IMR-90 (cell line): ENCODE results near the gene SH3BP5. TPM values are rescaled to one million over a fixed set of nuclear protein-coding genes. Genes with fewer than 3 reads are reported as not detected.

Source experiments
- ATAC-seq: fragments of 200-7000 bp; cut with Tn5 transposase; 2 replicates; pipeline ENCODE4 v1.9.1; 2020; ENCODE audit warnings: low read depth, mild to moderate bottlenecking, moderate library complexity
- BruUV-seq: library from RNA; stranded (reverse); fragments of 400-500 nt; replicated peaks from 2 replicates; lab custom pipeline; 2021; lab: Mats Ljungman, UMichigan
- CTCF ChIA-PET: fragments of 300-600 bp; formaldehyde crosslinking; extraction: SDS; loops from one replicate; lab custom pipeline; 2021; ENCODE audit warnings: antibody characterized with exemption; lab: Yijun Ruan, JAX
- POLR2A ChIA-PET: fragments of 300-600 bp; sonication (Branson Sonifier 250); formaldehyde crosslinking; loops from one replicate; lab custom pipeline; 2022; ENCODE audit warnings: antibody characterized with exemption; ENCODE audit not compliant: unreplicated experiment; lab: Charles Lee
- DNase-seq: peaks from one replicate; pipeline ENCODE4 v3.0.0; 2013
- H2AFZ ChIP-seq: replicated peaks from 2 replicates; pipeline ENCODE3; 2013; ENCODE audit warnings: low read length, mild to moderate bottlenecking; ENCODE audit not compliant: poor library complexity
- H2AK5ac ChIP-seq: 2 replicates; pipeline ENCODE4 v1.6.1; 2013; ENCODE audit warnings: low read depth, low read length, inconsistent platforms
- H2AK9ac ChIP-seq: replicated peaks from 2 replicates; pipeline ENCODE3; 2013; ENCODE audit warnings: mild to moderate bottlenecking, low read depth, low read length, moderate library complexity; ENCODE audit not compliant: poor library complexity
- H2BK120ac ChIP-seq: 2 replicates; pipeline ENCODE4 v1.6.1; 2013; ENCODE audit warnings: low read depth, low read length, inconsistent platforms
- H2BK15ac ChIP-seq: 3 replicates; pipeline ENCODE4 v1.6.1; 2013; ENCODE audit warnings: low read depth, low read length, inconsistent platforms
- H2BK20ac ChIP-seq: 2 replicates; pipeline ENCODE4 v1.6.1; 2013; ENCODE audit warnings: low read depth, mild to moderate bottlenecking, inconsistent platforms, low read length, moderate library complexity
- H2BK5ac ChIP-seq: 2 replicates; pipeline ENCODE4 v1.6.1; 2013; ENCODE audit warnings: mild to moderate bottlenecking, low read depth, low read length, inconsistent platforms; ENCODE audit not compliant: poor library complexity, severe bottlenecking
- H3K14ac ChIP-seq: replicated peaks from 2 replicates; pipeline ENCODE4 v1.6.1; 2013; ENCODE audit warnings: low read depth, low read length, inconsistent platforms
- H3K18ac ChIP-seq: 2 replicates; pipeline ENCODE4 v1.6.1; 2013; ENCODE audit warnings: low read depth, low read length, control low read depth
- H3K23ac ChIP-seq: 2 replicates; pipeline ENCODE4 v1.6.1; 2013; ENCODE audit warnings: low read depth, low read length, inconsistent platforms
- H3K27ac ChIP-seq: 2 replicates; pipeline ENCODE4 v1.5.1; 2013; ENCODE audit warnings: mild to moderate bottlenecking, control low read depth, low read length; ENCODE audit not compliant: insufficient read depth
- H3K27me3 ChIP-seq: 2 replicates; pipeline ENCODE4 v1.6.1; 2013; ENCODE audit warnings: low read length; ENCODE audit not compliant: control insufficient read depth, insufficient read depth
- H3K36me3 ChIP-seq: 2 replicates; pipeline ENCODE4 v1.6.1; 2013; ENCODE audit warnings: low read length, mixed read lengths; ENCODE audit not compliant: control insufficient read depth, insufficient read depth
- H3K4ac ChIP-seq: 2 replicates; pipeline ENCODE4 v1.6.1; 2013; ENCODE audit warnings: low read depth, low read length, inconsistent platforms
- H3K4me1 ChIP-seq: 2 replicates; pipeline ENCODE4 v1.6.1; 2013; ENCODE audit warnings: low read length, mixed read lengths; ENCODE audit not compliant: control insufficient read depth, insufficient read depth
- H3K4me2 ChIP-seq: 2 replicates; pipeline ENCODE4 v1.6.1; 2013; ENCODE audit warnings: low read depth, mild to moderate bottlenecking, control low read depth, low read length, moderate library complexity
- H3K4me3 ChIP-seq: 2 replicates; pipeline ENCODE4 v1.5.1; 2013; ENCODE audit warnings: low read depth, mild to moderate bottlenecking, control low read depth, low read length, moderate library complexity; ENCODE audit not compliant: insufficient read depth
- H3K56ac ChIP-seq: 2 replicates; pipeline ENCODE4 v1.6.1; 2013; ENCODE audit warnings: low read length, inconsistent platforms; ENCODE audit not compliant: insufficient read depth; ENCODE audit errors: extremely low read depth
- H3K79me1 ChIP-seq, 2 experiments: 2 replicates each; pipeline ENCODE4 v1.6.1; 2013; ENCODE audit warnings: low read length in 2 of 2, inconsistent platforms in 1 of 2, low read depth in 1 of 2
- H3K9ac ChIP-seq: 2 replicates; pipeline ENCODE4 v1.6.1; 2013; ENCODE audit warnings: low read depth, low read length, control low read depth
- H3K9me1 ChIP-seq: 2 replicates; pipeline ENCODE4 v1.6.1; 2013; ENCODE audit warnings: low read length, inconsistent platforms; ENCODE audit not compliant: insufficient read depth
- H3K9me3 ChIP-seq: 2 replicates; pipeline ENCODE4 v1.6.1; 2013; ENCODE audit warnings: low read length; ENCODE audit not compliant: control insufficient read depth, insufficient read depth
- H4K20me1 ChIP-seq: 2 replicates; pipeline ENCODE4 v1.6.1; 2013; ENCODE audit warnings: low read length, inconsistent platforms; ENCODE audit not compliant: insufficient read depth
- H4K5ac ChIP-seq: 2 replicates; pipeline ENCODE4 v1.6.1; 2013; ENCODE audit warnings: mild to moderate bottlenecking, low read depth, low read length, control low read depth
- H4K8ac ChIP-seq, 2 experiments: 2 replicates each; pipeline ENCODE4 v1.6.1; 2013; ENCODE audit warnings: low read depth in 2 of 2, low read length in 2 of 2, control low read depth in 1 of 2, inconsistent platforms in 1 of 2
- H4K91ac ChIP-seq: 2 replicates; pipeline ENCODE4 v1.6.1; 2013; ENCODE audit warnings: low read depth, low read length, inconsistent platforms; ENCODE audit not compliant: insufficient read depth
- CHD1 ChIP-seq: IDR thresholded peaks from 2 replicates; pipeline ENCODE4 v1.6.1; 2012; ENCODE audit warnings: low read depth, low read length, improper control_type of control experiment
- FOS ChIP-seq: fragments of 150-350 bp; IDR thresholded peaks from 2 replicates; pipeline ENCODE4 v1.6.1; 2016; ENCODE audit warnings: low read depth, low read length
- MXI1 ChIP-seq: IDR thresholded peaks from 2 replicates; pipeline ENCODE4 v1.6.1; 2012; ENCODE audit warnings: low read depth, mild to moderate bottlenecking, low read length, moderate library complexity, borderline replicate concordance
- NFE2L2 ChIP-seq: fragments of 150-350 bp; IDR thresholded peaks from 2 replicates; pipeline ENCODE4 v1.6.1; 2016; ENCODE audit warnings: low read depth, mild to moderate bottlenecking, low read length
- POLR2A ChIP-seq: IDR thresholded peaks from 2 replicates; pipeline ENCODE4 v1.6.1; 2012; ENCODE audit warnings: mild to moderate bottlenecking, low read depth, low read length
- RAD21 ChIP-seq: IDR thresholded peaks from 2 replicates; pipeline ENCODE4 v1.6.1; 2012; ENCODE audit warnings: low read length, improper control_type of control experiment
- RCOR1 ChIP-seq: IDR thresholded peaks from 2 replicates; pipeline ENCODE4 v1.6.1; 2012; ENCODE audit warnings: mild to moderate bottlenecking, low read length, improper control_type of control experiment; ENCODE audit not compliant: insufficient replicate concordance
- RFX5 ChIP-seq: IDR thresholded peaks from 2 replicates; pipeline ENCODE4 v1.8.0; 2012; ENCODE audit warnings: low read depth, mild to moderate bottlenecking, low read length, moderate library complexity
- WGBS, 2 experiments: methylation state at CpG; one replicate each; pipeline versions ENCODE4 v1.1.5 to v1.1.7; 2013; ENCODE audit warnings: missing lambda C conversion rate in 2 of 2; ENCODE audit not compliant: insufficient read length in 1 of 2; ENCODE audit errors: extremely low coverage in 2 of 2; 5-methylcytosine and 5-hydroxymethylcytosine counted together
- dilution Hi-C: fragments of 300-500 bp; cut with HindIII; formaldehyde crosslinking; loops from one replicate; pipeline ENCODE4 v1.14.3; 2018; ENCODE audit warnings: low sequenced_read_pairs; ENCODE audit not compliant: unreplicated experiment
- in situ Hi-C: fragments of 300-500 bp; cut with MboI; formaldehyde crosslinking; loops from 3 replicates; pipeline ENCODE4 v1.14.3; 2019; ENCODE audit warnings: low sequenced_read_pairs, inconsistent platforms, mixed read lengths
- intact Hi-C: fragments of 100-400 bp; cut with micrococcal nuclease; formaldehyde crosslinking; loops from 2 replicates; pipeline ENCODE4 v1.10.0; 2022
- polyA plus RNA-seq, 3 experiments: library from polyadenylated mRNA; depleted of rRNA; stranded (reverse); fragments of >200 nt; gene quantifications; 2 replicates each; pipeline ENCODE4 v1.2.3, GENCODE V29; 2012; ENCODE audit warnings: low replicate concordance in 1 of 3
- total RNA-seq: library from RNA; depleted of rRNA; stranded (reverse); fragments of >200 nt; gene quantifications from 2 replicates; pipeline ENCODE4 v1.2.3, GENCODE V29; 2012
- TF ChIP-seq, protein P1 (sequence below): conservative IDR thresholded peaks from 2 replicates; pipeline ENCODE4 v1.5.1; 2012; ENCODE audit warnings: mild to moderate bottlenecking, low read depth, low read length, improper control_type of control experiment

The SH3BP5 gene
- total and polyA plus RNA-seq, 2 of the 4 experiments (the other 2 are of a cell fraction) = 14.0 to 23.5 TPM

DNA sequence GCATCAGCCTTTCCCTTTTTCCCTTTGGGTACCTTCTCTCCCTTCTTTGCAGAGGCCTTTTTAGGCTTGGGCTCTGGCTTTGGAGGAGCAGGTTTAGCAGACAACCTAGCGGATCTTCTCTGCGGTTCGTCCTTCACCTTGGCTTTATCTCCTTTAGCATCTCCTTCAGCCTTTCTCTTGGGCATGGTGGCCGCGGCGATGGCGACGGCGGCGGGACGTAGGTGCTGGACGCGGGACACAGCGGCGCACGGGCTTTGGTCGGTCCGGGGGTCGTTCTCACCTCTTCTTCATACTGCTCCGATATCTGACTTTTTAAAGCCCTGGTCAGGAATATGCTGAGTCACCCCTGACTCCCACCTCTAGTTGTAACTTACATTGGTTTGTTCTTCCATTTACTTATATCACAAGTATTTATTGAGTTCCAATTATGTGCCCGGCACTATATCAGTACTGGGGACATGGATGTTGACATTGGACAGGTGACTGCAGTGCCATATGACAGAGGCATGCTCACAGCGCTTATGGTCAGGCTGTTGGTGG is 43.1 kb upstream of the SH3BP5 start:
- H3K27me3 ChIP-seq = no peaks in the 10 kb centered on the region
- no peak overlapping the region for H4K5ac ChIP-seq
- no peak for ATAC-seq
- no peak overlapping the region for H3K4me3 ChIP-seq
- H3K23ac ChIP-seq = no peak overlapping the region
- H3K36me3 ChIP-seq = no peaks in the 10 kb centered on the region
- H3K56ac ChIP-seq = no peak overlapping the region
- no peak overlapping the region for H2BK15ac ChIP-seq
- no peaks in the 10 kb centered on the region for H3K9me3 ChIP-seq
- ChIA-PET POLR2A (no interaction called here), CTCF (no interaction called here)
- no peaks in the 10 kb centered on the region for H3K4me1 ChIP-seq
- no peak overlapping the region for H2AK5ac ChIP-seq
- H2BK5ac ChIP-seq = no peak overlapping the region
- no peak overlapping the region for H4K8ac ChIP-seq
- no peak overlapping the region for H2BK20ac ChIP-seq
- no peak overlapping the region for H2BK120ac ChIP-seq
- no peaks in the 10 kb centered on the region for H3K79me1 ChIP-seq
- no peaks in the 10 kb centered on the region for H4K20me1 ChIP-seq
- H3K14ac ChIP-seq = no peak overlapping the region
- in situ Hi-C loops = loop anchor here (25.0 kb wide), 1 partner anchor 263 kb away; no protein-coding TSS in a partner anchor
- no TSS peak for BruUV-seq
- H3K4me2 ChIP-seq = no peak overlapping the region
- H4K91ac ChIP-seq = no peak overlapping the region
- no peaks in the 10 kb centered on the region for H3K9me1 ChIP-seq
- WGBS, 2 experiments = 93% methylated on average over 11 of the region's 22 CpGs; no CpG with 5 or more reads in 1 of the 2 experiments
- DNase-seq = no peak
- intact Hi-C loops = no loop called here
- TF ChIP-seq FOS = no peak
- TF ChIP-seq RFX5 = no peak
- TF ChIP-seq, protein P1, sequence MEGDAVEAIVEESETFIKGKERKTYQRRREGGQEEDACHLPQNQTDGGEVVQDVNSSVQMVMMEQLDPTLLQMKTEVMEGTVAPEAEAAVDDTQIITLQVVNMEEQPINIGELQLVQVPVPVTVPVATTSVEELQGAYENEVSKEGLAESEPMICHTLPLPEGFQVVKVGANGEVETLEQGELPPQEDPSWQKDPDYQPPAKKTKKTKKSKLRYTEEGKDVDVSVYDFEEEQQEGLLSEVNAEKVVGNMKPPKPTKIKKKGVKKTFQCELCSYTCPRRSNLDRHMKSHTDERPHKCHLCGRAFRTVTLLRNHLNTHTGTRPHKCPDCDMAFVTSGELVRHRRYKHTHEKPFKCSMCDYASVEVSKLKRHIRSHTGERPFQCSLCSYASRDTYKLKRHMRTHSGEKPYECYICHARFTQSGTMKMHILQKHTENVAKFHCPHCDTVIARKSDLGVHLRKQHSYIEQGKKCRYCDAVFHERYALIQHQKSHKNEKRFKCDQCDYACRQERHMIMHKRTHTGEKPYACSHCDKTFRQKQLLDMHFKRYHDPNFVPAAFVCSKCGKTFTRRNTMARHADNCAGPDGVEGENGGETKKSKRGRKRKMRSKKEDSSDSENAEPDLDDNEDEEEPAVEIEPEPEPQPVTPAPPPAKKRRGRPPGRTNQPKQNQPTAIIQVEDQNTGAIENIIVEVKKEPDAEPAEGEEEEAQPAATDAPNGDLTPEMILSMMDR = no peak
- TF ChIP-seq RCOR1 = no peak
- TF ChIP-seq CHD1 = no peak
- no peak for TF ChIP-seq MXI1
- no peak for TF ChIP-seq POLR2A
- TF ChIP-seq NFE2L2 = peak; percentile 90
- TF ChIP-seq RAD21 = no peak
- H3K9ac ChIP-seq = no peak overlapping the region
- no peak overlapping the region for H3K4ac ChIP-seq
- H2AFZ ChIP-seq = no peak overlapping the region
- no peak overlapping the region for H2AK9ac ChIP-seq
- H3K27ac ChIP-seq = no peak overlapping the region
- dilution Hi-C loops = no loop called here
- H3K18ac ChIP-seq = no peak overlapping the region
